DND-41 (cell line): ENCODE results near the gene MCTP2.

ENCODE experiments used
- EZH2 ChIP-seq: IDR thresholded peaks from 3 replicates; pipeline ENCODE4 v1.6.1; 2012; ENCODE audit warnings: borderline replicate concordance, low read depth, mild to moderate bottlenecking, moderate library complexity, low read length, inconsistent platforms; ENCODE audit not compliant: severe bottlenecking
- TF ChIP-seq, protein P1 (sequence below): IDR thresholded peaks from 2 replicates; pipeline ENCODE4 v1.5.1; 2012; ENCODE audit warnings: borderline replicate concordance, low read length, moderate library complexity, mild to moderate bottlenecking; ENCODE audit not compliant: poor library complexity, severe bottlenecking; ENCODE audit errors: extremely low read depth

- TF ChIP-seq, protein P1, sequence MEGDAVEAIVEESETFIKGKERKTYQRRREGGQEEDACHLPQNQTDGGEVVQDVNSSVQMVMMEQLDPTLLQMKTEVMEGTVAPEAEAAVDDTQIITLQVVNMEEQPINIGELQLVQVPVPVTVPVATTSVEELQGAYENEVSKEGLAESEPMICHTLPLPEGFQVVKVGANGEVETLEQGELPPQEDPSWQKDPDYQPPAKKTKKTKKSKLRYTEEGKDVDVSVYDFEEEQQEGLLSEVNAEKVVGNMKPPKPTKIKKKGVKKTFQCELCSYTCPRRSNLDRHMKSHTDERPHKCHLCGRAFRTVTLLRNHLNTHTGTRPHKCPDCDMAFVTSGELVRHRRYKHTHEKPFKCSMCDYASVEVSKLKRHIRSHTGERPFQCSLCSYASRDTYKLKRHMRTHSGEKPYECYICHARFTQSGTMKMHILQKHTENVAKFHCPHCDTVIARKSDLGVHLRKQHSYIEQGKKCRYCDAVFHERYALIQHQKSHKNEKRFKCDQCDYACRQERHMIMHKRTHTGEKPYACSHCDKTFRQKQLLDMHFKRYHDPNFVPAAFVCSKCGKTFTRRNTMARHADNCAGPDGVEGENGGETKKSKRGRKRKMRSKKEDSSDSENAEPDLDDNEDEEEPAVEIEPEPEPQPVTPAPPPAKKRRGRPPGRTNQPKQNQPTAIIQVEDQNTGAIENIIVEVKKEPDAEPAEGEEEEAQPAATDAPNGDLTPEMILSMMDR = no peak
- TF ChIP-seq EZH2 = no peak
Observed at GRCh38 chr15:94362385-94363092, 131.2 kb downstream of the MCTP2 start.
